Measurements from ENCODE around the gene NELL1. TPM values are rescaled to one million over a fixed set of nuclear protein-coding genes. Genes with fewer than 3 reads are reported as not detected.

Gene NELL1
- total RNA-seq, 1 donor from 2014 or later = 0.29 TPM

- DNase-seq = no peak
- no peak for TF ChIP-seq CTCF (IDR thresholded peaks at IDR 0.05; ENCODE audit: partially characterized antibody, unreplicated experiment)
- peaks cover 2% of the 10 kb centered on the region for H3K27me3 Mint-ChIP-seq (ENCODE audit: unreplicated experiment)
- H3K4me1 Mint-ChIP-seq (ENCODE audit: low read depth, unreplicated experiment) = peaks cover 10% of the 10 kb centered on the region
- H3K27ac Mint-ChIP-seq (ENCODE audit: unreplicated experiment) = peak overlapping the region; percentile 73
- H3K9me3 Mint-ChIP-seq (ENCODE audit: unreplicated experiment) = no peaks in the 10 kb centered on the region
- H3K4me3 Mint-ChIP-seq (ENCODE audit: unreplicated experiment) = no peak overlapping the region
- H3K36me3 Mint-ChIP-seq (ENCODE audit: unreplicated experiment) = no peaks in the 10 kb centered on the region
These were observed 934.5 kb downstream of the NELL1 start for GRCh38 chr11:21603886-21604285.

- Mint-ChIP-seq H3K36me3 (ENCODE audit: unreplicated experiment) (no peaks in the 10 kb centered on the region), H3K4me1 (ENCODE audit: low read depth, unreplicated experiment) (peaks cover 10% of the 10 kb centered on the region), H3K4me3 (ENCODE audit: unreplicated experiment) (no peak overlapping the region), H3K9me3 (ENCODE audit: unreplicated experiment) (no peaks in the 10 kb centered on the region), H3K27ac (ENCODE audit: unreplicated experiment) (peak overlapping the region; percentile 2), H3K27me3 (ENCODE audit: unreplicated experiment) (peaks cover 2% of the 10 kb centered on the region)
- no peak for TF ChIP-seq CTCF (IDR thresholded peaks at IDR 0.05; ENCODE audit: partially characterized antibody, unreplicated experiment)
- no peak for DNase-seq
These were observed 935.2 kb downstream of the NELL1 start for GRCh38 chr11:21604564-21604963.

- Mint-ChIP-seq H3K9me3 (ENCODE audit: unreplicated experiment) (no peaks in the 10 kb centered on the region), H3K27ac (ENCODE audit: unreplicated experiment) (no peak overlapping the region), H3K4me1 (ENCODE audit: low read depth, unreplicated experiment) (peaks cover 6% of the 10 kb centered on the region), H3K36me3 (ENCODE audit: unreplicated experiment) (no peaks in the 10 kb centered on the region), H3K27me3 (ENCODE audit: unreplicated experiment) (no peaks in the 10 kb centered on the region), H3K4me3 (ENCODE audit: unreplicated experiment) (no peak overlapping the region)
- no peak for DNase-seq
- TF ChIP-seq CTCF (IDR thresholded peaks at IDR 0.05; ENCODE audit: partially characterized antibody, unreplicated experiment) = no peak
These were observed 942.9 kb downstream of the NELL1 start for GRCh38 chr11:21612326-21612725.

GRCh38 chr11:21614961-21615360, 945.6 kb downstream of the NELL1 start:
- Mint-ChIP-seq H3K36me3 (ENCODE audit: unreplicated experiment) (no peaks in the 10 kb centered on the region), H3K9me3 (ENCODE audit: unreplicated experiment) (peaks cover 3% of the 10 kb centered on the region), H3K27ac (ENCODE audit: unreplicated experiment) (no peak overlapping the region), H3K4me1 (ENCODE audit: low read depth, unreplicated experiment) (peaks cover 6% of the 10 kb centered on the region), H3K27me3 (ENCODE audit: unreplicated experiment) (no peaks in the 10 kb centered on the region), H3K4me3 (ENCODE audit: unreplicated experiment) (no peak overlapping the region)
- no peak for DNase-seq
- no peak for TF ChIP-seq CTCF (IDR thresholded peaks at IDR 0.05; ENCODE audit: partially characterized antibody, unreplicated experiment)

- no peak overlapping the region for H3K4me3 Mint-ChIP-seq (ENCODE audit: unreplicated experiment)
- no peak for TF ChIP-seq CTCF (IDR thresholded peaks at IDR 0.05; ENCODE audit: partially characterized antibody, unreplicated experiment)
- H3K27ac Mint-ChIP-seq (ENCODE audit: unreplicated experiment) = no peak overlapping the region
- no peaks in the 10 kb centered on the region for H3K36me3 Mint-ChIP-seq (ENCODE audit: unreplicated experiment)
- DNase-seq = no peak
- peaks cover 6% of the 10 kb centered on the region for H3K4me1 Mint-ChIP-seq (ENCODE audit: low read depth, unreplicated experiment)
- H3K9me3 Mint-ChIP-seq (ENCODE audit: unreplicated experiment) = peaks cover 3% of the 10 kb centered on the region
- no peaks in the 10 kb centered on the region for H3K27me3 Mint-ChIP-seq (ENCODE audit: unreplicated experiment)
These were observed 946.6 kb downstream of the NELL1 start for GRCh38 chr11:21615955-21616371.
